GM23338 (cell line): ENCODE data around the gene THSD7A.

Experiments
- CREB1 ChIP-seq: fragments of 250-450 bp; sonication (Bioruptor Pico); IDR thresholded peaks from 2 replicates; pipeline ENCODE4 v1.5.0; 2020; ENCODE audit warnings: low read depth, mild to moderate bottlenecking, moderate library complexity
- ETS1 ChIP-seq: IDR thresholded peaks from 2 replicates; pipeline ENCODE4 v1.6.1; 2016; ENCODE audit warnings: antibody characterized with exemption
- EZH2 ChIP-seq: fragments of 200-600 bp; sonication (generic); IDR thresholded peaks from one replicate; pipeline ENCODE4 v1.8.0; 2017; ENCODE audit warnings: antibody characterized with exemption, mild to moderate bottlenecking, low read depth; ENCODE audit not compliant: unreplicated experiment
- EZH2phosphoT487 ChIP-seq: fragments of 200-600 bp; sonication (generic); IDR thresholded peaks from one replicate; pipeline ENCODE4 v1.8.1; 2018; ENCODE audit warnings: antibody characterized with exemption; ENCODE audit not compliant: unreplicated experiment
- JUNB ChIP-seq: IDR thresholded peaks from one replicate; pipeline ENCODE4 v1.6.1; 2016; ENCODE audit warnings: antibody characterized with exemption; ENCODE audit not compliant: unreplicated experiment
- NANOG ChIP-seq: IDR thresholded peaks from 2 replicates; pipeline ENCODE4 v1.6.1; 2016; ENCODE audit warnings: antibody characterized with exemption, borderline replicate concordance
- POLR2AphosphoS5 ChIP-seq: IDR thresholded peaks from 2 replicates; pipeline ENCODE4 v1.6.1; 2016; ENCODE audit warnings: antibody characterized with exemption, low read depth
- REST ChIP-seq: IDR thresholded peaks from one replicate; pipeline ENCODE4 v1.6.1; 2018; ENCODE audit warnings: antibody characterized with exemption; ENCODE audit not compliant: unreplicated experiment
- STAT1 ChIP-seq: IDR thresholded peaks from one replicate; pipeline ENCODE4 v1.6.1; 2016; ENCODE audit warnings: antibody characterized with exemption; ENCODE audit not compliant: unreplicated experiment
- ZNF114 ChIP-seq: fragments of 250-450 bp; sonication (Bioruptor Pico); IDR thresholded peaks from 2 replicates; pipeline ENCODE4 v1.5.0; 2020; ENCODE audit warnings: mild to moderate bottlenecking, moderate library complexity
- ZNF462 ChIP-seq: fragments of 250-450 bp; sonication (Bioruptor Pico); IDR thresholded peaks from 2 replicates; pipeline ENCODE4 v1.5.0; 2020; ENCODE audit warnings: mild to moderate bottlenecking, moderate library complexity
- TF ChIP-seq, protein P1 (sequence below), 2 experiments: fragments of 200-600 bp in 1 of 2; sonication (generic) in 1 of 2; conservative IDR thresholded peaks; 2 replicates each; pipeline versions ENCODE4 v1.5.1 to v1.6.1; 2016 to 2017; ENCODE audit warnings: antibody characterized with exemption in 2 of 2, low read depth in 2 of 2, mild to moderate bottlenecking in 2 of 2, moderate library complexity in 1 of 2

DNA sequence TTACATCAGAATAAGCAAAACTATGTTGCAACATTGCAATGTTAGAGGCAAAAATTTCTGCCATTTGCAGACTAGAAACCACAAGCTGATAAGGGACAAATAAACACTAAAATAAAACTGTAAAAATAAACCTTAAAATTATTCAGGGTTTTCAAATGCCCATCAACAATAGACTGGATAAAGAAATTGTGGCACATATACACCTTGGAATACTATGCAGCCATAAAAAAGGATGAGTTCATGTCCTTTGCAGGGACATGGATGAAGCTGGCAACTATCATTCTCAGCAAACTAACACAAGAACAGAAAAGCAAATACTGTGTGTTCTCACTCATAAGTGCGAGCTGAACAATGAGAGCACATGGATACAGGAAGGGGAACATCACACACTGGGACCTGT, 473.4 kb downstream of the THSD7A start:
- TF ChIP-seq, protein P1, sequence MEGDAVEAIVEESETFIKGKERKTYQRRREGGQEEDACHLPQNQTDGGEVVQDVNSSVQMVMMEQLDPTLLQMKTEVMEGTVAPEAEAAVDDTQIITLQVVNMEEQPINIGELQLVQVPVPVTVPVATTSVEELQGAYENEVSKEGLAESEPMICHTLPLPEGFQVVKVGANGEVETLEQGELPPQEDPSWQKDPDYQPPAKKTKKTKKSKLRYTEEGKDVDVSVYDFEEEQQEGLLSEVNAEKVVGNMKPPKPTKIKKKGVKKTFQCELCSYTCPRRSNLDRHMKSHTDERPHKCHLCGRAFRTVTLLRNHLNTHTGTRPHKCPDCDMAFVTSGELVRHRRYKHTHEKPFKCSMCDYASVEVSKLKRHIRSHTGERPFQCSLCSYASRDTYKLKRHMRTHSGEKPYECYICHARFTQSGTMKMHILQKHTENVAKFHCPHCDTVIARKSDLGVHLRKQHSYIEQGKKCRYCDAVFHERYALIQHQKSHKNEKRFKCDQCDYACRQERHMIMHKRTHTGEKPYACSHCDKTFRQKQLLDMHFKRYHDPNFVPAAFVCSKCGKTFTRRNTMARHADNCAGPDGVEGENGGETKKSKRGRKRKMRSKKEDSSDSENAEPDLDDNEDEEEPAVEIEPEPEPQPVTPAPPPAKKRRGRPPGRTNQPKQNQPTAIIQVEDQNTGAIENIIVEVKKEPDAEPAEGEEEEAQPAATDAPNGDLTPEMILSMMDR (conservative IDR thresholded peaks at IDR 0.05; ENCODE audit: low read depth in 2 of 2), result no peak
- TF ChIP-seq EZH2 (no peak), JUNB (no peak), REST (no peak), STAT1 (no peak), POLR2AphosphoS5 (no peak), EZH2phosphoT487 (no peak), ZNF462 (CRISPR knock-in tag) (no peak), ETS1 (no peak), ZNF114 (CRISPR knock-in tag) (no peak), CREB1 (no peak), NANOG (no peak)
